ENCODE results near the gene AMIGO1.

AMIGO1 gene

GRCh38 chr1:109500941-109501381, 8.6 kb downstream of the AMIGO1 start:
- DNase-seq, result no peak

- DNase-seq, result no peak
These were observed 9.6 kb downstream of the AMIGO1 start for GRCh38 chr1:109499661-109500536.

GRCh38 chr1:109499081-109499480, 10.4 kb downstream of the AMIGO1 start:
- no peak for DNase-seq

- no peak for DNase-seq
These were observed 11.2 kb downstream of the AMIGO1 start for GRCh38 chr1:109498161-109498801.

GRCh38 chr1:109497449-109498160, 11.9 kb downstream of the AMIGO1 start:
- DNase-seq, result no peak

GRCh38 chr1:109495738-109496137, 13.8 kb downstream of the AMIGO1 start:
- DNase-seq, result no peak

GRCh38 chr1:109493805-109494539, 15.6 kb downstream of the AMIGO1 start, which contains the start of gene CYB561D1:
Gene CYB561D1, plus strand, starts transcription at chr1:109494094. Its CDS starts 46 bp downstream, at chr1:109494140.
- peak; percentile 45 for DNase-seq

GRCh38 chr1:109493227-109493626, 16.3 kb downstream of the AMIGO1 start:
- no peak for DNase-seq

- DNase-seq, result no peak
These were observed 16.7 kb downstream of the AMIGO1 start for GRCh38 chr1:109492779-109493178.

- DNase-seq, result no peak
These were observed 18.2 kb downstream of the AMIGO1 start for GRCh38 chr1:109491372-109491771.

- no peak for DNase-seq
These were observed 18.6 kb downstream of the AMIGO1 start for GRCh38 chr1:109490934-109491302.

GRCh38 chr1:109490029-109490933, 19.2 kb downstream of the AMIGO1 start:
- no peak for DNase-seq

GRCh38 chr1:109488696-109489095, 20.8 kb downstream of the AMIGO1 start:
- DNase-seq, result no peak

- no peak for DNase-seq
These were observed 21.3 kb downstream of the AMIGO1 start for GRCh38 chr1:109488201-109488600.

GRCh38 chr1:109487261-109487660, 22.3 kb downstream of the AMIGO1 start:
- no peak for DNase-seq

GRCh38 chr1:109485001-109485400, 24.5 kb downstream of the AMIGO1 start:
- no peak for DNase-seq

- DNase-seq, result no peak
These were observed 25.0 kb downstream of the AMIGO1 start for GRCh38 chr1:109484519-109484975.

- DNase-seq, result peak; percentile 79
These were observed 25.6 kb downstream of the AMIGO1 start, which contains the start of gene ATXN7L2 for GRCh38 chr1:109483672-109484518. Gene ATXN7L2, plus strand, starts transcription at chr1:109483905. Its CDS starts 49 bp downstream, at chr1:109483954.

- no peak for DNase-seq
These were observed 26.5 kb downstream of the AMIGO1 start for GRCh38 chr1:109482791-109483671.
